Kidney tubule cell (primary cell): Measurements from ENCODE around the gene MS4A15.
"Not testable (repeated sequence)": the region's sequence is repeated elsewhere in the genome, so short reads cannot be mapped to it uniquely, and the experiment has no call there.

Experiments
- DNase-seq: peaks from one replicate; pipeline ENCODE4 v3.0.0-alpha.2; 2018; ENCODE audit warnings: low spot score

The MS4A15 gene

GRCh38 chr11:60809249-60809648 is 52.6 kb downstream of the MS4A15 start:
- DNase-seq, result no peak

GRCh38 chr11:60809691-60810090 is 53.0 kb downstream of the MS4A15 start:
- no peak for DNase-seq

GRCh38 chr11:60810151-60810550 is 53.5 kb downstream of the MS4A15 start:
- no peak for DNase-seq

GRCh38 chr11:60810569-60810968 is 53.9 kb downstream of the MS4A15 start:
- no peak for DNase-seq

- no peak for DNase-seq
Measured at GRCh38 chr11:60813324-60813723, 56.7 kb downstream of the MS4A15 start.

GRCh38 chr11:60814112-60814511 is 57.4 kb downstream of the MS4A15 start:
- no peak for DNase-seq

GRCh38 chr11:60816590-60817157 is 60.0 kb downstream of the MS4A15 start:
- DNase-seq, result no peak

GRCh38 chr11:60818057-60818456 is 61.4 kb downstream of the MS4A15 start:
- no peak for DNase-seq

GRCh38 chr11:60821827-60822599 is 65.3 kb downstream of the MS4A15 start:
- DNase-seq, result no peak

GRCh38 chr11:60823745-60824306 is 67.2 kb downstream of the MS4A15 start:
- not testable (repeated sequence) for DNase-seq

- no peak for DNase-seq
Measured at GRCh38 chr11:60825118-60825517, 68.5 kb downstream of the MS4A15 start.

GRCh38 chr11:60825790-60826189 is 69.1 kb downstream of the MS4A15 start:
- no peak for DNase-seq
